Activated naive CD4-positive, alpha-beta T cell treated with anti-CD3 and anti-CD28 coated beads, Interleukin-2, amount 50 U/mL, for 16 hours (primary cell): Measurements from ENCODE around the gene HNRNPL.
"Not testable (repeated sequence)": the region's sequence is repeated elsewhere in the genome, so short reads cannot be mapped to it uniquely, and the experiment has no call there.

Source experiments
- DNase-seq: peaks from one replicate; pipeline ENCODE4 v3.0.0-alpha.2; 2020

Gene HNRNPL

DNA sequence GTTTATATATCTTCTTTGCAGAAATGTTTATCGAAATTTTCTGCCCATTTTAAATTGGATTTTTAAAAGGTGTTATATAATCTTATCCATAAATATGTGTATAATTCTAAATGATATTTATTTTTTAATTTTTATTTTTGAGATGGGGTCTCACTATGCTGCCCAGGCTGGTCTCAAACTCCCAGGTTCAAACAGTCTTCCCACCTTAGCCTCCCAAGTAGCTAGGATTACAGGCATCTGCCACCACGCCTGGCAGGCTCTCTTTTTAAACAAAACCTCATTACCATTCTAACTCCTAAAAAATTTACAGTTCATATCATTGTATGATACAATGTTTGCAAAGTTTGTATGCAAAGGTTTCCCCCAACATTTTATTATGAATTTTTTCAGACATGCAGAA, 53.6 kb downstream of the HNRNPL start:
- no peak for DNase-seq

- no peak for DNase-seq
Observed at GRCh38 chr19:38795549-38795948, 54.2 kb downstream of the HNRNPL start.

GRCh38 chr19:38793671-38794070, 56.1 kb downstream of the HNRNPL start:
- no peak for DNase-seq

DNA sequence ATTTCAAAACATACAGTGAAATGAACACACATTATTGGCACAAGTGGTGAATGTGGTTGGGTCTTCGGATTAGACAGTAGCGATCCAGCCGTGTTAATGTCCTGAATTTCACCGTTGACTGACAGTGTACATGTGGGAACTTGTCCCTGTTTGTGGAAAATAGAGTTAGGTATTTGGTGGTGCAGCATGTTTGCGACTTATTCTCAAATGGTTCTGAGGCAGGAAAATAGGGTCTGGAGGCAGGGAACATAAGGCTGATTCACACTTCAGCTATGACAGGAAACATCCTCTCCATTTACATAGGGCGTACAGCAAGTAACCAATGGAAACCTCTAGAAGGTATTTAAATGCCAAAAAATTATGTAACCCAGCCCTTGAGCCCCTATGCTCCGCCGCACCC, 56.6 kb downstream of the HNRNPL start:
- DNase-seq: no peak

GRCh38 chr19:38792250-38793111, 57.3 kb downstream of the HNRNPL start:
- DNase-seq: peak; percentile 43

- DNase-seq: not testable (repeated sequence)
Observed at GRCh38 chr19:38791451-38792064, 58.2 kb downstream of the HNRNPL start.

GRCh38 chr19:38790507-38791403, 59.0 kb downstream of the HNRNPL start:
- not testable (repeated sequence) for DNase-seq

DNA sequence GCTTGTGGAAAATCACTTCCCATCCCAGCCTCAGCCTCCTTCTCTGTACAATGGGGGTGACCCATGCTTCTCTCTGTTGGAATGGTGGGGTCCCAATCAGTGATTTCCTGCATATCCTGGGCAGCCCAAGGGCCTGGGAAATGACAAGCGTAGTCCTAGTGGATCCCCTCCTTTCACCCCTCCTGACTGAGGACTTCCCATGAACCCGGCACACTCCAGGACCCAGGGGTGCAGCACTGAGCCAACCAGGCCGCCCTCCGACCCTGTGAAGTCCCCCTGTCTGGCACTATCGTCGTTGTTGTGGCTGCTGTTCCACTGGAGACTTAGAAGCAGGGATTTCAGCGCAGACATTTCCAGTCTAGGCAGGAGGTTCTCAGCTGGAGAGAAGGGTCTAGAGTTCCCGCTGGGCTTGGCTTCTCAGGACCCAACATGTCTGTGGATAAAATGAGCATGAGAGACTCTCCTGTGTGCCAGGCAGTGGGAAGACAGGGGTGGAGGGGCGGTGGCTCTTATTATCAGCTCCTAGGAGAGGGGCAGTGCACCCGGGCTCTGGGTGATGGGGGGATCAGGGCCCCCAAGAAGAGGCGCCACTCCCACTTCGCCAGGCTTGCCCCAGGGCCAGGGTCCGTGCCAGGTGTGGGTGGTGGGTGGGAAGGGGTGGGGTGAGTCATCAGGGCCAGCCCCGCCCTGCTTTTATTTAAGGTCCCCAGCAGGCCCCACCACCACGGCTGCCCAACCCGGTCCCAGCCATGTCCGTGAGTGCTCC, 61.1 kb downstream of the HNRNPL start, which contains the start of gene LGALS7B:
LGALS7B (plus strand) TSS at position 723 of the 766 bp plus-strand sequence; CDS start at position 750, 27 bp downstream.
- no peak for DNase-seq

DNA sequence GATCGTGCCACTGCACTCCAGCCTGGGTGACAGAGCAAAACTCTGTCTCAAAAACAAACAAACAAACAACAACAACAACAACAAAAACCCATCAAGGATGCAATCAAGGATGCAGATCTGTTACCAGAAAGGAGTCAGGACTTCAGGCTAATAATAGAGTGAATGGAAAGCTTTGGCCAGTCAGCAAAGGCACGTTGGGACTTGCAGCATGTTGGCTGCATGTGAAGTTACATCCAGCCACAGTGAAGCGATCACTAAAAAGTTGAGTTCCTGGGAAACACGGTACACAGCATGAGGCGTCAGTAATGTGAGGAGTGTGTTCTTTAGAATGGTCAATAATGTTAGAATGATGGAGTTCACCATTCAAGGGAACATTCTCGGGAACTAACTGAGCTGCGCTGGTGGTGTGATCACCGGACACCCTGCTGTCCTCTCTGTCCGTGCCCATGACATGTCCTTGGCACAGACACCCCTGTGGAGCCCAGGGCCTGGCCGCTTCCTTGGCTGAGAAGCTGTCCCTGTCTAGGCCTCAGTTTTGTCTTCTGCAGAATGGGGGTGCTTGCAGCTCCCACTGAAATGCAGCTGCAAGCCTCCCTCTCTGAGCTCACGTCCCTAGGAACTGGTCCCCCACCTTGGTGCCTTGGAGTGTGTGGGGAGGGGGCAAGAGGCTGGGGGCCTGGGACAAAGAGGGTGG, 63.1 kb downstream of the HNRNPL start:
- no peak for DNase-seq
